Stimulated activated naive CD4-positive, alpha-beta T cell (primary cell): ENCODE data around the gene TEX35.

Experiments
- DNase-seq, 6 experiments: peaks; one replicate each; lab custom pipeline; 2025; lab: John Stamatoyannopoulos, UW

TEX35 gene

DNA sequence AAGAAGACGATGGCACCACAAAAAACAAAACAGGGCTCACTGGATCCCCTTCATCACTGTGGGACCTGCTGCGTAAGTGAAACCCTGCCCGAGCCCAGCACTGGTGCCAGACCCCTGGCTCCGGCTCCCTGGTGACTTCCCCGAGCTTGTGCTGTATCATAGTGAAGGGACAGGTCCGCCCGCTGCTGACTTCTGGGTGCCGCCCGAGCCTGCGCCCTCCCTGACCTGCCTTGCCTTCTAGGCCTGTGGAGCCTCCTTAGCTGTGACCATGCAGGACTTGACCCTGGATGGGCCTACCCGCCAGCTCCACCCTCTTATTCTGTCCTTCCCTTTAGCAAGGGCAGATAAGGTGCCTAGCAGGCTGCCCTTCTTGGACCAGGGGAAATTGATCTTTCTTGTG is 7.9 kb downstream of the TEX35 start:
- no peak for DNase-seq

DNA sequence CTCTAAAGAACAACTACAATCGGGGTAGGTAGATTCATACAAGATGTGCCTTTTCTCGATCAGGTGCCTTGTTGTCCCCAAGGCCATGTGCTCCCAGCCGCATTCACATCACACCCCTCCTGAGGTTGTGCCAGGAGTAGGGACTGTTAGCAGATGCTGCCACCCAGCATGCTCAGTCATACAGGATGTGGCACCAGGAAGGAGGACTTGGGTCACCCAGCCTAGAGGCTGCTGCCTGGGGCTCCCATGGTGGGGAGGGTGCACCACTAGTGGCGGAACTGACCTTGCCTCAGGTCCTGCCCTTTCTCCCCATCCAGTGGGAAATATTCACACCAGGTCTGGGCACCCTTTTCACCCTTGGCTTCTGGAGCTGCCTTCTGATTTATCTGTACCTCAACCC is 8.3 kb downstream of the TEX35 start:
- DNase-seq = no peak

DNA sequence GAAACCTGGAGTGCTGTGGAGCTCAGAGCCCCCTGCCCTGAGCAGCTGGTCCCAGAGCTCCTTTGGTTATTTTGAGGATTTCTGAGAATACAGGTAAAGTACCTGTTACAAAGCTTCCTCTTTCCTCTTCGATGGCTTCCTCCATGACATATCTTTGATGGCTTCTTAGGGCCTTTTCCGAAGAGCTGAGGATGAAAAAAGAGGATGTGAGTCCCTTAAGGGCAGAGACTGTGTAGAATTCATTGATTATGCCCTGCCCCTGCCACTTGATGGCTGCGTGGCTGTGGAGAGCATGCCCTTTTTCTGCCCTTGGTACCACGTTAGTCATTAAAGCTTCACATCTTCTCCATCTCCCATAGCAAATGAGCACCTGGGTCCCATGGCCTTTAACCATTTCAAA is 14.2 kb downstream of the TEX35 start:
- DNase-seq = no peak

DNA sequence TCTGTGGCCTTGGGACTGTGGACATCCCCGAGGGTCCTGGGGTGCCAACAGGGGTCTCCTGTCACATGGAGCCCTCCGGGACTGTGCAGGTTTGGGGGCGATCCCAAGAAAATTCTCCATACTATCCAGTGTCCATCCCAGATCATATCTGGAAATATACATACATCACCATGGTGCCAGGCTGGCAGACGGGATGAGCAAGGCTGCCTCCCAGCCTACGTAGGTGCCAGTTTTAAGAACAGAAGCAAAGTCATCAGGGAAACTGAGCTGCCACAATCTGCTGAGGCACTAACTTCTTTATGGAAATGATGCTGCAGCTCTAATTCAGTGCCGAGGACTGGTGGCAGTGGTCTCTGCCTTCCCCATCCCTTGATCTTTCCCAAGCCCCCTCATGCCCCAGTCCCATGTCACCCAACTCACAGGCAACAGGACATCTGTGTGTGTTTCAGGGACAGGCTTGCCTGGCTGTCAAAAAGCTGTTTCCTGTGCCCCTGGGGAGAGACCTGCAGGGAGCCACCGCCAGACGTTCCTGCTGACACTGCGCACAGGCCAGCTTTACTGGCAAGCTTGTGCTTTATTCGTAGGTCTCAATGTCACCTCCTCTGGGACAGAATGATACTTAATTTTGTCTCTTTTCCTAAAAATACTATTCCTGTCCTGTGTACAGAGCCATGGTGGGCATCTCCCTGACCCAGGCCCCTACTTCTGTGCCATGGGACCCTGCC is 15.5 kb downstream of the TEX35 start:
- no peak for DNase-seq

DNA sequence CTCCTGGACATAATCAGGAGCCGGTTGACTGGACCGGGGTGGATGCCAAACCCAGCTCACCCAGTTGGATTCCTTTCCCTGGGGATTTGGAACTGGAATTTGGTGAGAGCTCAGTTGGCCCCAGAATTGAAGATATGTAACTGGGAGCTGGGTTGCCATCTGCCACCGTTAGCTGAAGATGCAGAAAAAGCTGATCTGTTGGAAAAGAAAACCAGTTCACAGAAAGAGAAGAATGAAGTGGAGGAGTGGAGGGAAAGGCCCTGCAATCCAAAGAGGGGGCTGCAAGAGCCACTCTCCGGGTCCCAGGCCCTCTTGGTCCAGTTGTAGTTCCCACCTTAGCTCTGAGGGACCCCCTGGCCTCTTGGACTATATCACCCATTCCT is 16.0 kb downstream of the TEX35 start:
- DNase-seq = no peak

DNA sequence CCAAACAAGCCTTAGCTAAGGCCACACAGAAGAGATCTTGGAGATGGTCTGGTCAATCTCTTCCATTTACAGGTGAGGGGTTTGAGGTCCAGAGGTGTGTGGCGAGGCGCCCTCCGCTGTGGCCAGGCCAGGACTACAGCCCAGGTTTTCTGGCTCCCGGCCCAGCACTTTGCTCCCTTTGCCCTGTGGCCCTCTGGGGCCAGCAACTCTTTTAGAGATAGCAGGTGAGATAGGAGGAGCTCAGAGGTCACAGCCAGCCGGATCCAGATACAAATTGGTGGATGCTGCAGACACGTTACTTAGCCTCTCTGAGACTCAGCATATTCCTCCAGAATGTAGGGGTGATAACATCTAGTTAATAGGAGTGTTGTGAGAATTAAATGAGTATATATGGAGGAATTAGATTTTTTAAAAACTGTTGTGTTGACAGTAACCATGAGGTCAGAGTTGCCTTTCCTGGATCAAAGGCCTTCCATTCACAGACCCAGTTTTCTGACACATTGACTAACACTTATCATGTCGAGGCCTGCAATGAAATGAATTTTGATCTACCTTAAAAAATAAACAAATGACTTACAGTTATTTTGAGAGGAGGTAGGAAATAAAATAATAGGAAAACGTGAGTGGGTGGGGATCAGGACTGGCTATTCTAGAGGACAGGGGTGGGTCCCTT is 16.6 kb downstream of the TEX35 start:
- no peak for DNase-seq

DNA sequence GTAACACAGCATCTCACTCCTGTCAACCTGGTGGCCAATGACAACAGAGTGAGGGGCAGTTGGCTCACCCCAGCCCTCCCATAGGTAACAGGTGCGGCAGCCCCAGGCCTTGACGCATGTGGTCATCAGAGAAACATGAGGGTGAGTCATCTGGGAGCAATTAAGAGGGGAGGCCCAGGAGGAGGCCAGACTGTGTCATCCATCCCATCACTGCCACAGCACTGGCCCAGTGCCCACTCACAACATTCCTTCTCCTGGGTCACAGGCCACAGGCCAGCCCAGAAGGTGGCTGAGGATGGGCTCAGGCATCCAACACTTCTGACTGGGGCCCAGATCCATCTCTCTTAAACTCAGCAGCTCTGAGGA is 17.1 kb downstream of the TEX35 start:
- DNase-seq = no peak

DNA sequence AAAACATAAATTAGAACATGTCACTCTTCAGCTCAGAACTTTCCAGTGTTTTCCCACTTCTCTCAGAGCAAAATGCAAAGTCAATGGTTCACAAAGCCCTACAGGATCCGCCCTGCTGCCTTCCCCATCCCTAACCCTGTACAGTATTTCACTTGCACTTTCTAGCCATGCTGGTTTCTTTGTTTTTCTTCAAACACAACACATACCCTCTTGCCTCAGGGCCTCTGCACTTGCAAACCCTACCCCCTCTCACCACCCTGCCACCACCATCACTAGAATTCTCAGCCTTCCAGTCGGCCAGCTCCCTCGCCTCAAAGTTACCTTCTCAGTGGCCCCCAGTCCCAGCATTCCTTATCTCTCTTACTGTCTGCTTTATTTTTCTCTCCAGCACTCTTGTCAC is 17.6 kb downstream of the TEX35 start:
- DNase-seq = no peak

DNA sequence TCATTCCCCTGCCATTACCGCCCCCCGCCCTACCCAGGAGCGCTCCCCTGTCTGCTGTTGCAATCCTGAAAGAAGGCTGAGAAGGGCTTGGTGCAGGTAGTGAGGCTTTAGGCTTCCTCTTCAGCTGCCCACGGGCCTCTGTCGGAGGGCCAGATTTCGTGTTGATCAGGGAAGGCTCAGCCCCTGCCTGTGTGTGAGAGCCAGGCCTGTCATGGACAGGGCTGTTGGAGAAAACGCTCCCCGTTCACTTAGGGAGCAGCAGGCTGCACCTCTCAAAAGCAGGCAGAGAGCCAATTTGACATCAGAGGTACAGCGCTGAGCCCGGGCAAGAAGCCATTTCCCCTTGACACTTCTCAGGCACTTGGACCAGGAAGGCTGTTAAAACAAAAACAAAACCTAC is 19.0 kb downstream of the TEX35 start:
- no peak for DNase-seq

DNA sequence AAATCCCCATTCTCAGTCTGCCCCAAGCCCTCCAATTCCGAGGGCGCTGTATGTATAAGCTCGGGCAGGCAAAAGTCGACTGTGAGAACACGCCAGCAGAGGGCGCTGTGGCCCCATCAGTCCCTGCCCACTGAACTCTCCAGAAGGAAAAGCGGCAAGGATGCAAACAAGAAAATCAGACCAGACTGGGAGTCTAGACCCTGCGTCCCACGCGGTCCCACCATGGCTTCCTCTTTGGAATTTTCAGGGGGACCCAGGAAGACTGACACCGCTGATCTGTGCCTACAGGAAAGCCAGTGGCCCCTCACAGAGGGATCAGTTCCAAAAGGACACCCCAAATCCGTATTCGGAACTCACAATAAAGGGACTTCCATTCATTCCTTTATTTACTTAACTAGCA is 19.5 kb downstream of the TEX35 start:
- DNase-seq = peak; percentile 16 to 77 (median 62)

DNA sequence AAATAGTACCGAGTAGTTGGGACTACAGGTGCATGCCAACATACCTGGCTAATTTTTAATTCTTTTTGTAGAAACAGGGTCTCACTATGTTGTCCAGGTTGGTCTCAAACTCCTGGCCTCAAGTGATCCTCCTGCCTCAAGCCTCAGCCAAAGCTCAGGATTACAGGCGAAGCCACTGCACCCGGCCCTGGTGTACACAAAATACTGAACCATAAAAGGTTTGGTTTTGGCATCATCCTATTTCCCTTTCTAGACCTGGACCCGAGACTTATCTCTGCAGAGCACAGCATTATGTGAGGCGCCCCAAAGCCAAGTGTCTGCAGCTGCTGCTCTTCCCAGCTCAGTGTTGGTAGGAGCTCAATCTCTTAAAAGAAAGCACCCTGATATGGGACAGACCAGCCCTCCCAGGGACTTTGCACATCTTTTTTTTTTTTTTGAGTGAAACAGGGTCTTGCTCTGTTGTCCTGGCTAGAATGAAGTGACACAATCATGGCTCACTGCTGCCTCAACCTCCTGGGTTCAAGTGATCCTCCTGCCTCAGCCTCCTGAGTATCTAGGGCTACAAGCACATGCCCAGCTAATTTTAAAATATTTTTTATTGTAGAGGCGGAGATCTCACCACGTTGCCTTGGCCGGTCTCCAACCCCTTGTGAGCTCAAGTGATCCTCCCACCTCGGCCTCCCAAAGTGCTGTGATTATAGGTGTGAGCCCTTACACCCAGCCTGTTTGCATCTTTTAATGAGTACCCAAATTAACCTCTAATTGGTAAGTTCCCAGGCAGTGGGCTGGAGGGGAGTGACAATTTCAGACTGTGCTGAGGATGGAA is 20.4 kb downstream of the TEX35 start:
- no peak for DNase-seq

DNA sequence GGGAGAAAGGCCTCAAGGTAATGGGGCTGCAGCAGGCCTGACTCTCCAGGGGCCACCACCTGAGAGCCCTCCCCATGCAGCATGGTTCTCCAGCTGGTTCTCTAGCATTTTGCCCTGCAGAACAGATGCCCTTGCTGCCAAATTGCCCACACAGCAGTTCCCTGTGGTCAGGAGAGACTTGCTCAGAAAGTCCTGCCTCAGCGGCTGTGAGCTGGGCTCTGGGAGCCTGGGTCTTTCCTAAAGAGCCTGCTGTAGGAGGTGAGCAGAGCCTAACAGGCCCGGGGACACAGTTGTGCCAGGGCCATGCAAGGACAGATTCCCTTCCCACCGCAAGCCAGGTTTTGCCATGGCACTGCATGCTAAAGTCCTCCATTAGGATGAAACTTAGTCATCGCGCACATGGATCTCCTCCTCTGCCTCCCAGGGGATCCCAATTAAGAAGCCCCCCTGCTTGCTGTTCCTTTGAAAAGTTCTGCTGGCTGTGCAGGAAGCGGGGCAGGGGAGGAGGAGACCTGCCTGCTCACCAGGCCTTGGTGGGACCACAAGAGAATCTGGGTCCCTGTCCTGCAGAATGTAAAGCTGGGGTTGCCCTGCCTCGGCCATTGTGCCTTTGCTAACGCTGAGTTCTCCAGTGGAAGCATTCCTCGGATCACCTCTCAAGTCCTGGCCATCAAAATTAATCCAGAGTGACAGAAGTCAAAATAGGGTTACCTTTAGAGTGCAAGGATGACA is 21.4 kb downstream of the TEX35 start:
- no peak for DNase-seq

DNA sequence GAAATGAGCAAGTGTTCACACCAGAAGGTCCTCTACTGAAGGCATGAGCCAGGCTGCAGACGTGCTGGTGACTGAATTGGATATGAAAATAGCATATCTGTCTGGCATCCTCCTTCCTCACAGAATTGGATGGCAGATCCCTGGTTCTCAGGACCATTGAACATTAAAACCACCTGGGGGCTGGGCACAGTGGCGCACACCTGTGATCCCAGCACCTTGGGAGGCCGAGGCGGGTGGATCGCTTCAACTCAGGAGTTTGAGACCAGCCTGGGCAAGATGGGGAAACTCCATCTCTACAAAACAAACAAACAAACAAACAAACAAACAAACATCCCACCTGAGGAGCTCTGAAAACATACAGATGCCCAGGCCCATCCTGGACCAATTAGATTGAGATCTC is 23.4 kb downstream of the TEX35 start:
- DNase-seq = no peak

DNA sequence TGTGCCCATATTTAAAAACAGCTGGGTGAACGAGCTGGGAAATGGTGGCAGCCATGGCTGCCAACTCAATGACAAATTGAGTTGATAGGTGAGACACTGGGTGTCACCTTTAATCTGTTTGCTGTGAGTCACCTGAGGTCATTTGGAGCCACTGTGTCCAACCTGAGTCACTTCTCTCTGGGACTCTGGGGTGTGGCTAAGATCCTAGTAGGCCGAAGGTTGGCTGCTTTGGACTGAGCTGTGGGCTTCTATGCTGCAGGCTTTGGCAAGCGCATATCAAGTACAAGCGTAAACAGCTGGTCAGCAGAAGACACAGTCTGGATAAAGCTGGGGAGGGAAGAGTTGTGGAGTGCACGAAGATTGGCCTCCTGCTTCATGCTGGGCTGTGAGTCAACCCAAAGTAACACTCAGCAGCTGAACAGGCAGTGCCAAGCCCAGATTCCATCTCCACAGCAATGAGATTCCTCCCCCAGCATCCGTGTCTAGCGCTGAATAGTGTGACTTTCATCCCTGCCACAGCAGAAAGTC is 24.0 kb downstream of the TEX35 start:
- no peak for DNase-seq

DNA sequence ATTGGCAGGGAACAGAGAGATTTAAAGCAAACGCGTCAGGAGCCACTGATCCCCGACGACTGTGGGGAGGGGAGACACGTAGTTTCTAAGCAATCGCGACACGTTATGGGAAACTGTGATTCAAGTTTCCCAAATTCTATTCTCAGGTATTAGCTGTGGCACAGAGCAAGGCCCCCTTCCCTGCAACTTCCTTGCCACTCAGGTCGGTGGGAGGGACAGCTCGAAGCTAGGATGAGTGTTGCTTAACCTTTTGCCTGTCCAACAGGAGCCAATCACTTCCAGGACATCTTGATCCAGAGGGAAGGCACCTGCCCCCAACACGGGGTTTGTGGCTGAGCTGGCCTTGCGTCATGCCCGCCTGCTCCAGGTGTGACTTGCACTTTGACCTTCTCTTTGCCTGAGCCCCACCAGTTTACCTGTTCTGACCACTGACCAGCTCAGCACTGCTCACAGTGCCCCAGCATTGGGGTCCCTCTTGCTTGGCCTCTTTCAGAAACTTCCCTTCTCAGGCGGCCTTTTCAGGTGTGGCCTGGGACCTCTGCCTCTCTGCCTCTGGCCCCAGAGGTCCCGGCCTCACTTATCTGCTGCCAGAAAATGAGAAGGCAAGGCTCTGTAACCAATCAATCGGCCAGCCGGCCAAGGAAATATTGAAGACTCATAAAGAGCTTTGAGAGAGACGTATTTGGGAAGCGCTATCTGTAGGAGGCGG is 24.6 kb downstream of the TEX35 start:
- no peak for DNase-seq

DNA sequence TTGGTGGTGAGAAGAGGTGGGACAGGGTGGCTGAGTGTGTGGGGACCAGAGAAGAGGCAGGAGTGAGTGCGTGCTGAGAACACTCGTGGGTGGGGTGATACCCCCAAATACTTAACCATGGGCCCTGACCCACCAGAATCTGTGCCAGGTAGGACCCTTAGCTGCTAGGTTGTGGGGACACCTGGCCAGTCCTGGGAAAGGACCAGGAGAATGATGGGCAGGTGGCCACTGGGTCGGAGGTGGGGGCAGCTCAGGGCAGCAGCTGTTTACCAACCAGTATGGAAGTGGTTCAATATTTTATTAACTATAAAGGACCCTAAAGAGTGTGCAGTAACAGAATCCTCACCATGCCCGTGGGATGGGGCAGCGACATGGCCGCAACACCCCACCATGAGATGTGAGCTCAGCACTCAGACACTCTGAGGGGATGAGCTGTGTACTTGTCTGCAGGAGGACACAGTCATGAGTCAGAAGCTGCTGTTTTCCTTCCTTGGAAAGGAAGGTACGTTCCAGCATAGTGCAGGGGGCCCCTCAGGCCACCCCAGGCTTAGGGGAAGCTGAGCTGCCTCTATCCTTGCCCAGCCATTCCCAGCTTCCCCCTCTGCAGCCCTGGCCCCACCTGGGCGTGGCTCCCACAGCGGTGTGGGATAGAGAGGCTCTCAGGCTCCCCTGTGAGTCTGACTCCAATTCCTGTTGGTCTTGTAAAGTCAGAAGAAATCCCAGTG is 25.4 kb downstream of the TEX35 start:
- DNase-seq = no peak

DNA sequence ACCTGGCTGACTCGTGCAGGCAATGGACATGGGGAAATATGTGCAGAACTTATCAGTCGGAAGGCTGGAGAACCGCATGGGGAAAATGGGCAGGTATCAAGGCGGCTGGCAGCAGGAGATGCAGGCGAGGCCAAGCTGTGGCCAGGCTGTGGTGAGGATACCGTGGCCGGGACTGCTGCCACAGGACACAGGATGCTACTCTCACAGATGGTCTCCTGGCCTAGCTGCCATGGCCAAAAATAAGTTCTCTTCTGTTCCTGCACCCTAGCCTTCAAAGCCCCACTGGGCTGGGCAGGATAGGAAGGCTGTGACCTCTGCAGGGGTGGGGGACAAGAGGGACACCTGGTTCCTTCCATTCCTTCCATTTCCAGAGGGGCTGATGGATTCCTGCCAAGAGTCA is 26.4 kb downstream of the TEX35 start:
- DNase-seq = no peak

DNA sequence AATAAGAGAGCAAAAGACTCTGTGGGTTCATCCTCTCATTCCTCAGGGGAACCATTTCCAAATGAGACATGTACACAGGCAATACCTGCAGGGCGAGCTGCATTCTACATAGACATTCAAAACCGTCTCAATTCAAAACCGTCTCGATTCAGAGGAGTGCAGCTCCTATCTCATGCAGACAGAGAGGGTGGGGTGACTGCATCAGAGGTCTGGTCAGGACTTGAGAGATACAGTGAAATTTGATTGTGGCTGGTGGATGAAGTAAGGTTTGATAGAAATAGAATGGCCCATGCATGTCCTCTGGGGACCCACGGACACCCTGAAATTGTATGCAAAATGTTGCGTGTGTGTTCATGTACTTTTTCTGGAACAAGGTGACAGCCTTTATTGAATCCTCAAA is 27.3 kb downstream of the TEX35 start:
- DNase-seq = no peak

DNA sequence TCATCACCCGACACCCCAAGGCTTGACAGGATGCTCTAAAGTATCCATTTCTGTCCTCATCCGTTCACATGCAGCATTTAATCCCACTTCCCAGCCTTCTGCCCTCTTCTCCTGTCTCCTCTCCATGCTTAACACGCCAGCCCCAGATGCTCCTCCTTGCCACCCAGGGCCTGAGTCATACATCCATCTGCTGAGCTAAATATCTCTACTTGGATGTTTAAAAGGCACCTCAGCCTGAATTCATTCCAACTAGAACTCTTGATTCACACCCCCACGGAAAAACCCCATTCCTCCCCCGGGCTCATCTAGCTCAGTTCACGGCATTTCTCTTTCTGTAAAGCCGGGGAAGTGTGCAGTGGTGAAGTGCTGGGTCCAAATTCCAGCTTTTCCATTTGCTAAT is 27.7 kb downstream of the TEX35 start:
- no peak for DNase-seq

DNA sequence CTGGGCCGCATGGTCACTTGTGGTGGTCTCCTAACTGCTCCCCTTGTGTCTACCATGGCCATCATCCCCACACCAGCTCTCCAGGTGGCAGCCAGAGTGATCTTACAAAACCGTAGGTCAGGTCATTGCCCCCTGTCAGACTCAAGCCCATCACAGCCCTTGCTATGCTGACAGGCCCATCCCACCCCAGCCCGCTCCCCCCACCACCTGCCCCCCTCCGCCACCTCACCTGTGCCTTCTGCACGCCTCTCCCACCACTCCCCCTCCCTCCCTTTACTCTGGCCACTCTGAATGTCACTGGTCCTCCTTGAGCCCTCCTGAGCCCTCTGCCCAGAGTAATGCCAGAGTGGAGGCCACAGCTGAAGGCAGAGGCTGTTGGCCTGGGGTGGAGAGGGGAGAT is 28.5 kb downstream of the TEX35 start:
- no peak for DNase-seq
